Stimulated activated CD4-positive, alpha-beta T cell treated with anti-CD3 and anti-CD28 coated beads, Interleukin-4, amount 100 ng/mL, for 24 hours (primary cell): ENCODE data around the gene DNAJC8.
A peak's percentile ranks its signal among the peaks of the same experiment; 100 is the strongest.

Source experiments
- DNase-seq: peaks from one replicate; pipeline ENCODE4 v3.0.0-alpha.2; 2020

DNAJC8 gene

GRCh38 chr1:28249013-28249865 lies 16.4 kb upstream of the DNAJC8 start:
- no peak for DNase-seq

GRCh38 chr1:28248273-28249012 lies 15.6 kb upstream of the DNAJC8 start:
- peak; percentile 87 for DNase-seq

GRCh38 chr1:28247612-28248272 lies 14.9 kb upstream of the DNAJC8 start:
- no peak for DNase-seq

GRCh38 chr1:28246427-28246832 lies 13.6 kb upstream of the DNAJC8 start:
- no peak for DNase-seq

GRCh38 chr1:28244549-28245251 lies 11.9 kb upstream of the DNAJC8 start:
- no peak for DNase-seq

GRCh38 chr1:28243685-28244311 lies 11.0 kb upstream of the DNAJC8 start:
- DNase-seq = no peak

GRCh38 chr1:28241638-28242241 lies 8.9 kb upstream of the DNAJC8 start:
- DNase-seq = no peak

- no peak for DNase-seq
These were observed 7.2 kb upstream of the DNAJC8 start for GRCh38 chr1:28240024-28240423.

GRCh38 chr1:28239004-28239403 lies 6.2 kb upstream of the DNAJC8 start:
- DNase-seq = no peak

GRCh38 chr1:28236656-28237322 lies 4.0 kb upstream of the DNAJC8 start:
- DNase-seq = no peak

- DNase-seq = peak; percentile 97
These were observed 3.2 kb upstream of the DNAJC8 start, which contains the start of gene ATP5IF1 for GRCh38 chr1:28235755-28236655. Gene ATP5IF1, plus strand, starts transcription at chr1:28236124. Its CDS starts 60 bp downstream, at chr1:28236184.

- DNase-seq = no peak
These were observed 406 bp upstream of the DNAJC8 start for GRCh38 chr1:28233264-28233606.

GRCh38 chr1:28229996-28230395 lies 2.8 kb downstream of the DNAJC8 start:
- DNase-seq = no peak

GRCh38 chr1:28229089-28229488 lies 3.7 kb downstream of the DNAJC8 start:
- no peak for DNase-seq

GRCh38 chr1:28213315-28213714 lies 19.5 kb downstream of the DNAJC8 start:
- no peak for DNase-seq

GRCh38 chr1:28209700-28210099 lies 23.1 kb downstream of the DNAJC8 start:
- no peak for DNase-seq

- DNase-seq = peak; percentile 67
These were observed 23.9 kb downstream of the DNAJC8 start for GRCh38 chr1:28208818-28209441.

GRCh38 chr1:28205243-28205642 lies 27.6 kb downstream of the DNAJC8 start:
- no peak for DNase-seq

- DNase-seq = no peak
These were observed 32.5 kb downstream of the DNAJC8 start for GRCh38 chr1:28200234-28200873.
